ENCODE measurements around the gene EFCAB11.

DNA sequence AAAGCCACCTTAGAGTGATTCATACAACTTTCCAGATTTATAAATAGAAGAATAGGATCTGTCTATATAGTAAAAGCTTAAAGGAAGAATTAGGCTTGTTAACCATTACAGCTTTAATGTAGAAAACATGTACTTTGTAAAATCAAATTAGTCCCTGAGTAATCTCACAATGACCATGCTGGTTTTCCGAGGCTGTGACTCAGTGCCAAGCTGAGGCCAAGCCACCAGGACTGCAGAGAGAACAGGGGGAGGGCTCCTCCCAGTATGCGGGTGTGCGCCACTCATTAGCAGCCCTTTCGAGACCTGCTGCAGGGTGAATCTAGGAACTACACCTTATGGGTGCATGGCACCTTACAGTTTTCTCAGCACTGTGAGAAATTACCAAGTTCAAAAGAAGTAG is 167.0 kb downstream of the EFCAB11 start:
- TF ChIP-seq, protein P1, sequence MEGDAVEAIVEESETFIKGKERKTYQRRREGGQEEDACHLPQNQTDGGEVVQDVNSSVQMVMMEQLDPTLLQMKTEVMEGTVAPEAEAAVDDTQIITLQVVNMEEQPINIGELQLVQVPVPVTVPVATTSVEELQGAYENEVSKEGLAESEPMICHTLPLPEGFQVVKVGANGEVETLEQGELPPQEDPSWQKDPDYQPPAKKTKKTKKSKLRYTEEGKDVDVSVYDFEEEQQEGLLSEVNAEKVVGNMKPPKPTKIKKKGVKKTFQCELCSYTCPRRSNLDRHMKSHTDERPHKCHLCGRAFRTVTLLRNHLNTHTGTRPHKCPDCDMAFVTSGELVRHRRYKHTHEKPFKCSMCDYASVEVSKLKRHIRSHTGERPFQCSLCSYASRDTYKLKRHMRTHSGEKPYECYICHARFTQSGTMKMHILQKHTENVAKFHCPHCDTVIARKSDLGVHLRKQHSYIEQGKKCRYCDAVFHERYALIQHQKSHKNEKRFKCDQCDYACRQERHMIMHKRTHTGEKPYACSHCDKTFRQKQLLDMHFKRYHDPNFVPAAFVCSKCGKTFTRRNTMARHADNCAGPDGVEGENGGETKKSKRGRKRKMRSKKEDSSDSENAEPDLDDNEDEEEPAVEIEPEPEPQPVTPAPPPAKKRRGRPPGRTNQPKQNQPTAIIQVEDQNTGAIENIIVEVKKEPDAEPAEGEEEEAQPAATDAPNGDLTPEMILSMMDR (IDR thresholded peaks at IDR 0.05) = no peak
- TF ChIP-seq POLR2A (IDR thresholded peaks at IDR 0.05) = no peak
